ENCODE measurements around the gene PCSK1. TPM values are rescaled to one million over a fixed set of nuclear protein-coding genes. Genes with fewer than 3 reads are reported as not detected.
"Not testable (repeated sequence)": the region's sequence is repeated elsewhere in the genome, so short reads cannot be mapped to it uniquely, and the experiment has no call there.

PCSK1 gene
- total RNA-seq, 1 donor from 2014 or later: 0.27 TPM

DNA sequence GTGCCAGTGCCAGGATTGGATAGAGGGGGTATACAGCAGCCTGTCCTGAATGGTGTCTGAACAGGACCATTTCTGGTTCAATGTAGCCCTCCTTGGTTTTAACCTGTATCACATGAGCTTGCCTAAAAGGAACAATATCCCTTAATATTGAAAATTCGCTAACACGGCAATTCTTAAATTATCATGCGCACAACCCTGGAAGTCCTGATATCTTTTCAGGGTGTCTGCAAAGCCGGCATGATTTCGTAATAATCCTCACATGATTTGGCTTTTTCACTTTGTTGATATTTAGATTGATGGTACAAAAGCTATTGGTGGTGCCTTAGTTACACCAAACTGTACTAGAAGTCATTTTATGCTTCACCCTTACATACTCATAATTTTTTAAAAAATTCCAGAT, 53.2 kb downstream of the PCSK1 start:
- DNase-seq (ENCODE audit: low spot score): no peak
- intact Hi-C loops (cut with DNase I): loop anchor here (5.0 kb wide), 1 partner anchor 518 kb away; no protein-coding TSS in a partner anchor

DNA sequence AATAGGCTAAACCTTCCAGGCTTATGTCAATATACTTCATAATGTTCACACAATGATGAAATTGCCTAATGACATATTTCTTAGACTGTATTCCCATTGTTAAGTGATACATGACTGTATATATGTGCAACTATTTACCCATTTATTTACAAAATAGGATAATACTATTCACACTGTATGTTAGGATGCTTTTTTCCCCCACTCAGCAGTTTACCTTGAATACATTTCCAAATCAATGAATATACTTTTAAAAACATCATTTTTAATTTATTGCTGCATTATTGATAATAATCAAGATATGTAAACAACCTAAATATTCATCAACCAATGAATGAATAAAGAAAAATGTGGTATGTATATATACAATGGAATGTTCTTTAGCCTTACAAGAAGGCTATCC, 55.5 kb downstream of the PCSK1 start:
- intact Hi-C loops (cut with DNase I): no loop called here
- no peak for DNase-seq (ENCODE audit: low spot score)

DNA sequence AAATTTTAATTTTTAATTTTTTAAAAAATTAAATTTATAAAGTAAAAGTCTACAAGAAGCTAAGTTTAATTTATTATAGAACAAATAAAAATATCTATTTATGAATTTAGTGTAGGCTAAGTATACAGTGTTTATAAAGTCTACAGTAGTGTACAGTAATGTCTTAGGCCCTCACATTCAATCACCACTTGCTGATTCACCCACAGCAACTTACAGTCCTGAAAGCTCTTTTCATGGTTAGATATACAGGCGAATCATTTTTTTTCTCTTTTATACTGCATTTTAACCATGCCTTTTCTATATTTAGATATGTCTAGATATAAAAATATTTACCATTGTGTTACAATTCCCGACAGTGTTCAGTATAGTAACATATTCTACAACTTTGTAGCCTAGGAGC, 55.9 kb downstream of the PCSK1 start:
- no peak for DNase-seq (ENCODE audit: low spot score)
- intact Hi-C loops (cut with DNase I): no loop called here

DNA sequence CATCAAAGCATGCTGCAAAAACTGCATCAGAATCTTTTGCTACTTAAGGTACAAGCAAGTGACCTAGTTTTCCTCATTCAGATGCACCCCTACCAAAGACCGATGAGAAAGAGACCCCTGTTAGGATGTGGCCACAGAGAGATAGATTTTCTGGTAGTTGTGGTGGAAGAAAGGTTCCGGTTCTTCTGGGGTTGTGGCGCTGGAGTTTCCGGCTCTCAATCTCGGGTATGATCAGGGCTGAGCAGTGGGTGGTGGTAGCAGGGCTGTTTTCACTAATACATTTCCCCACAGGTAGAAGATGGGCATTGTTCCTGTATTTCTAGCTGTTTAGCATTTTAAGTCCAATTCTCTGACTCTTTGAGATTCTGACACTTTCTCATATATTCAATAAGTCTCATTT, 58.4 kb downstream of the PCSK1 start:
- intact Hi-C loops (cut with DNase I): loop anchor here (5.0 kb wide), 1 partner anchor 208 kb away; no protein-coding TSS in a partner anchor
- no peak for DNase-seq (ENCODE audit: low spot score)

DNA sequence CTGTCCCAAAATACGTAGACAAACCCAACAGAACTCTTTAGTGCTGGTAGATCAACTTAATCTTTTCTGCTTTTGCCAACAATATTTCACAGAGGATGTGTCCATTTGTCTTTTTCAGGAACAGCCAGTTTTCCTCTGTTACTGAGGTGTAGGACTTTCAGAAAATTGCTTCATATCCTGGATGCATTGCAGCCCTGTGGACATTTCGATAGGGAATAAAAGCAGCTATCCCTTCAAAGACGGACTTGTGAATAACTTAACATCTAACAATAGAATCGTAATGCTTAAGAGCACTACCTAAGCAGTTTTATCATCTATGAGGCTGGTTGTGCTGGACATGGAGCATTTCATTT, 59.7 kb downstream of the PCSK1 start:
- intact Hi-C loops (cut with DNase I): loop anchor here (5.0 kb wide), 1 partner anchor 209 kb away; no protein-coding TSS in a partner anchor
- DNase-seq (ENCODE audit: low spot score): no peak

DNA sequence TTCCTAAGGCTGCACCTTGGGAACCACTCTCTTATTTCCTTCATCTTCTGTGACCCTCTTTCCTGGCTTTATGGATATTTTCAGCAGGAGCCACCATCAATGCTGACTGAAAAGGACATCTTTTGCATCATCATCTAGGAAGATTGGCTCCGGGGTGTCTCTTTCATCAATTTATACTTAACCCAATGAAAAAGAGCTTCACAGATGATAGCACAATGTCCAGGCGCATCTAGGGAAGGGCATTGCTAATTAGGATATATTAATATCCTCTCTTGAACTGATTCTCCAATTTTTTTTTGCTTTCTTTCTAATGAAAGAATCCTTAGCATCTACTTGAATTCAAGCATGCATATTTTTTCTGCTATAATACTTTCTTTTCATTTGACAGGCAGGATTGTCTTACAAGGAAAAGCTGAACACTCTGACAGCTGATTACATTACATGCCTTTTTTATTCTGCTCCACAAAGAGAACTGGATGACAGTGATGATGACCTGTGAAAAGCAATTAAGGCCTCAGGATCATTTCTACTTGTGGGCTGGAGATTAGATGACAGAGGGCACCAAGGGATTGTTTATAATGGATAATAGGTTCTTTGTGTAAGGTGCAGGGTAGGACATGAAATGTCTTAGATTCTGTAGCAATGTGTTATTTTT, 60.2 kb downstream of the PCSK1 start:
- no peak for DNase-seq (ENCODE audit: low spot score)

DNA sequence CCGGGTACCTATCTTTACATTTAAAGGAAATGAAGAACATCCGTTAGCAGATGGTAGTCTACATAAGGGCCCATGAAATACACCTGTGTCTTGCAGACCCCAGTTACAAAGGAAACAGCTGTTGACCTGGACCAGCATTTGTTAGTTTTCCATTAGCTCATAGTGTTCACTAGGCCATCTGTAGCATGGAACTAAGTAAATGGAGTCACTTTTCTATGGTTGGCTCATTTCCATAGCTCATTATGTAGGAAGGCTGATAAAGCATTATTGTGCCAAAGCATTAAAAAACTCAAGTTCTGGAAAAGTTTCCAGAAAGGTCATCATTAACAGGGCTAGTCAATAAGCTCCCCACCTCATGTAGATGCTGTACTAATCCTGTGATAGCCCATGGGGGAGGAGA, 62.1 kb downstream of the PCSK1 start:
- no peak for DNase-seq (ENCODE audit: low spot score)
- intact Hi-C loops (cut with DNase I): loop anchor here (5.0 kb wide), 1 partner anchor 211 kb away; no protein-coding TSS in a partner anchor

More for the DNA sequence above, 60.2 kb downstream of the PCSK1 start:
- intact Hi-C loops (cut with DNase I): loop anchor here (5.0 kb wide), 1 partner anchor 209 kb away; no protein-coding TSS in a partner anchor

DNA sequence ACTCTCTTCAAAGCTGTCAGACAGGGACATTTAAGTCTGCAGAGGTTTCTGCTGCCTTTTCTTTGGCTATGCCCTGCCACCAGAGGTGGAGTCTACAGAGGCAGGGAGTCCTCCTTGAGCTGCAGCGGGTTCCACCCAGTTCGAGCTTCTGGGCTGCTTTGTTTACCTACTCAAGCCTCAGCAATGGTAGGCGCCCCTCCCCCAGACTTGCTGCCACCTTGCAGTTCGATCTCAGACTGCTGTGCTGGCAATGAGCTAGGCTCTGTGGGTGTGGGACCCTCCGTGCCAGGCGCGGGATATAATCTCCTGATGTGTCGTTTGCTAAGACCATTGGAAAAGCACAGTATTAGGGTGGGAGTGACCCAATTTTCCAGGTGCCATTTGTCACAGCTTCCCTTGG, 65.7 kb downstream of the PCSK1 start:
- intact Hi-C loops (cut with DNase I): not testable (repeated sequence)

DNA sequence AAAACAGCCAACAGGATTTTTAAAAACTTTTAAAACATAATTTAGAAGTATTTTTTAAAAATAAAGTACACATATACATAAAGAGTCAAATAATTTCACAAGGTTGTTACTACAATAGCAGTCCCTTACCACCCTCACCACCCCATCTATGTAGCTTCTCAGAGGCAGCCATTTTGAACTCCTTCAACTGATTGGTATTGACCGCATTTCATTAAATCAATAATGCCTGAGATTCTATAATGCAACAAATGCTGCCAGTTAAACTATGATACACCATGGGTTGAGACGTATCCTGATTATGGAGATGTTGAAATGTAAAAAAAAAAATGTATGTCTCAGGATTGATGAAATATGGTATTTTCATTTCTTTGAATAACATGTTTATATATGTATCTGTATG, 78.8 kb downstream of the PCSK1 start:
- intact Hi-C loops (cut with DNase I): no loop called here
- no peak for DNase-seq (ENCODE audit: low spot score)

More for the DNA sequence above, 65.7 kb downstream of the PCSK1 start:
- not testable (repeated sequence) for DNase-seq (ENCODE audit: low spot score)

DNA sequence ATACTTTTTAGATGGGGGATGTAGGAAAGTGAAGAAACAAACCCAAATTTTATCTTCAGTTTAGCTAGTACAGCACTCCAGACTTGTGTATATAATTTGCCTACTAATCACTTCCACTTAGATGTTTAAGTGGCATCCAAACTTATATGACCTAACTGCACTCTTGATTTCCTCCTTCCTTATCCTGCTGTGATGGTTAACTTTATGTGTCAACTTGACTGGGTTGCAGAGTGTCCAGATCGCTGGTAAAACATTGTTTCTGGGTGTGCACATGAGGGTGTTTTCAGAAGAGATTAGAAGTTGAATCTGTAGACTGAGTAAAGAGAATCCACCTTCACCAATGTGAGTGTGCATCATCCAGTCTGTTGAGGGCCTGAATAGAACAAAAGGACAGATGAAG, 79.8 kb downstream of the PCSK1 start:
- intact Hi-C loops (cut with DNase I): no loop called here

DNA sequence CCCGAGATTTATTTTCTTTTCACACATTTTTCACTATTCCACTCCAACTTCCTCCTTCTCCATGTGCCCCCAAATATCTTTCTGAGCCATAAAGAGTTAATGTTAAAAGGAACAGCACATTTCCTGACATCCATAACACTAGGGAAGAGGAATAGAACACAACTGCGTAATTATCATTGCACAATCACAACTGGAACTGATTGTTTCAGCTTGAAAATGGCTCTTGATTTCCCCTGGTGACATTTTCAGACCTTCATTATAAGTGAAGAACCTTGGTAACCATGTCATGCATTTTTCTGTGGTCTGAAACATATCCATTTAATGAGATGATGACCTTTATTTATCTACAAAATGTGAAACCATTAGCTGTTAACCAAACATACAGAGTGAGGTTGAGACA, 82.4 kb downstream of the PCSK1 start:
- intact Hi-C loops (cut with DNase I): no loop called here
- no peak for DNase-seq (ENCODE audit: low spot score)

More for the DNA sequence above, 79.8 kb downstream of the PCSK1 start:
- DNase-seq (ENCODE audit: low spot score): no peak

DNA sequence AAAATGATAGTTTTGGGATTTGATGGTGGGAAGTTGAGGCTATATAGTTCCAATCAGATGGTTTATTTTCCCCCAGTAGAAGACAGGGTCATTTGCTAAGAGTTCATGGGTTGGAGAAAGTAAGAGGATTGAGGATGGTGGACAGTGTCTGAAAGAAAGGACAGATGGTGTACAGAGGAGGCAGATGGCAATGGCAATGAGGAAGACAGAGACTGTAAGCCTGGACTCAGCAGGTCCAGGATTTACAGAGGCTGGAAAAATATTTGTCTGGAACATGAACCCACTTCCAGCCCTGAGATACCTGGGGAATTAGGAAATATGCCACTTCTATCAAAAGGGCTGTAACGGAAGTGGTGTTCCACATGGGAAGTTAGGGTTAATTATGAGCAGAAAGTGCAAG, 84.5 kb downstream of the PCSK1 start:
- intact Hi-C loops (cut with DNase I): loop anchor here (10.0 kb wide), 2 partner anchors 396 to 816 kb away; no protein-coding TSS in a partner anchor
- no peak for DNase-seq (ENCODE audit: low spot score)

DNA sequence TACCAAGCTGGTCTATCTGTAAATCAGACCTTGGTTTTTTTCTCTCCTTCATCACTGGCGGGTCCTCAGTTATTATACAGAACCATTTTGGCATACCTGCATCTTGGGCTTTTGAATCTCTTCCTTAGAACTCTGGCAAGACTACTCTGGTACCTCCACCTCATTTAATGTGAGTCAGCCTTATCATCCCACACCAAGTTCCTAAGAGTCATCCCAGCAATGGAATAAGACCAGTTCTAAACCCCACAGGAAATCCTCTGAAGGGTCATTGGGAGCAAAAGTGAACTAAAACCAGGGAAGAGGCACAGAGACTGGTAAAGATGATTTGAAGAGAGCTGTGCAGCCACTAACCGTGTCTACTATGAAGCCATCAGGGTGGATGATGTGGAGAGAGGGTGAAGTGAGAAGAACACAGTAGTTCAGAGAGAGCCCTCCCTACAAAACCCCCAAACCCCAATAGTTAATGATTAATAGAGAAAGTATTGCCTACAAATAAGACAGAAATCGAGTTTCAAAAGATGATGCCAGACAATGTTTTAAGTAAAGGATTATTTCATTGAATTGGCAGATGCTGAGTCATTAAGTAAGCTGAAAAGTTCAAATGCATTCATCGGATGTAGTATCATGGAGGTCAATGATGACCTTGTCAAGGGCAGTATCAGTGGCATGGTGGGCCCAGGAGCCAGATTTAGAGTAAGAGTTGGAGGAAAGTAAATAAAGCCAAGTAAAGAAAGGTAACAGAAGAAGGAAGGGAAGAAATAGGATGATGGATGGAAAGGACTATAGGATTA, 85.4 kb downstream of the PCSK1 start:
- intact Hi-C loops (cut with DNase I): loop anchor here (2.0 to 10.0 kb wide), 3 partner anchors 253 to 817 kb away; no protein-coding TSS in a partner anchor
- no peak for DNase-seq (ENCODE audit: low spot score)

DNA sequence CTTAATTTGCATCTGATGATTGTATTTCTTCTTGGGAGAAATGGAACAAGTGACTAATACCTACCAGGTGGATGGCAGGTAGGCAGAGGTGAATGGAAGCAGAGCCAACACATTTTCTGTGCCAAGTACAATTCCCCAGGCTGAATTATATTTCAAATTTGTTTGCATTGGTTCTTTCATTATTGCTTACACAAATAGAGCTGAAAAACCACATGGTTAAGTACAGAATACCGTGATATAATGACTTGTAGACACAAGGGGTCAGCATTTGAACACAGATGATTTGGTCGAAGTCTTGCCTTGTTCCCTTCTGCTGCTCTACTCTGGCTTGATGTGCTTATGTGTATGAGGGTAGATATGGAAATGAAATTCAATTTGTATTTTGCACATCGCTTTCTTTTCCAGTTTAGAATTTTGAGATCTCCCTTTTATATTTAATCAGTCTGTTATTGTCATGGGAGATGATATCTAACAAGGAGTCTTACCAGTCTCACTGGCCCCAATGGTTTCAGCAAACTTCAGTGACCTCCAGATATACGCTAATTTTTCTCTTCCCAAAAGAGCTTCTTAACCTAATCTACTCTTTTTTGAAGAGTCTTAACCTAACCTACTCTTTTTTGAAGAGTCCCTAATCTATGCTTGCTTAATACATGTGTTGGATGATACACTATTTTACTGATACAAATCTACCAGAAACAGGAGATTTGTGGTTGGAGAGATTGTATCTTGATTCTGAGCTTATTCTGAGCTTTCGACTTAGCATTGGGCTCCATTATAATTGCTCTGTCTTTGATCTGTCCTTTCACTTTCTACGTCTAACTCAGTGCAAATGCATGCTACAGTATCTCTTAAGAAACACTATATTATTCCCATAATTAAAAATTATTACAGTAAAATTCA, 88.1 kb downstream of the PCSK1 start:
- intact Hi-C loops (cut with DNase I): loop anchor here (10.0 kb wide), 2 partner anchors 400 to 820 kb away; no protein-coding TSS in a partner anchor
- DNase-seq (ENCODE audit: low spot score): no peak

DNA sequence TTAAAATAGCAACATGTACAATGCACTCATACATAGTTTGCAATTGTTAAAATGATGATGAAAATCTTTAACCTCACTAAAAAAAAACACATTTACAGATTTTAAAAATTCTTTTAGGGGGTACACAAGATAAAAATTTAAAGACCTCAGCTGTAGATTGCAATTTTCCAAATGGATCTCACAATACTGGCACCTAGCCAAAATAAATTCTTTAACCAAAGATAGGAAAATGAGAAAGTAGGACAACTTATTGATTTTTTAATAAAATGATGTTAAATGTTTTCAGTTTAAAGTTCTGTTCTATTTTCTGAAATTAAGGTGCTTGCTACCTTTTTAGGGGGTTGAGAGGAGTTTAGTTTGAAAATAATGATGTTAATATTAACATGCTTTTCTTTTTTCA, 90.0 kb downstream of the PCSK1 start:
- no peak for DNase-seq (ENCODE audit: low spot score)
- intact Hi-C loops (cut with DNase I): loop anchor here (10.0 kb wide), 2 partner anchors 402 to 822 kb away; no protein-coding TSS in a partner anchor

DNA sequence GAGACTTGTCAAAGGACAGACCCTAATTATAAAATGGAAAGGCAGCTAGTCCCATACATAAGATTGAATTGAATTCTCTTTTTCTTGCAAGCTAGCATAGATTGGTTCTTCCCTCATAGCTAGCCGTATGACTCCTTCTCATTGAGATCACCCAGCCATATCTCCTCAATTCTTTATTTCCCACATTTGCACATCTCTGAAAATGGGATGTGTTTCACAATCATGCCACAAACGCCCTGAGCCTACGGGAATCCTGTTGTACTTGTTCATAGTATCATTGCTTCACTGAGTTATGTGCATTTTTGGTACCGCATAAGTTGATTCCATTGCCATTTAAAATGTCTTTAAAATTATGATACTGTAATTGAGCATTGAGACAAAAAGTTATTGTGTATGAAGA, 90.5 kb downstream of the PCSK1 start:
- intact Hi-C loops (cut with DNase I): loop anchor here (10.0 kb wide), 2 partner anchors 402 to 822 kb away; no protein-coding TSS in a partner anchor
- no peak for DNase-seq (ENCODE audit: low spot score)

Data from cardiac septum (tissue), 1 donor.